Measurements from ENCODE around the gene SMIM9. TPM values are rescaled to one million over a fixed set of nuclear protein-coding genes. Genes with fewer than 3 reads are reported as not detected.

SMIM9 gene
- total RNA-seq, 1 donor from 2014 or later: not detected

GRCh38 chrX:154840856-154841255, 6.4 kb upstream of the SMIM9 start:
- Histone ChIP-seq H3K27ac (no peak overlapping the region), H3K4me1 (no peaks in the 10 kb centered on the region), H3K36me3 (no peaks in the 10 kb centered on the region), H3K27me3 (ENCODE audit: low read depth) (no peaks in the 10 kb centered on the region), H3K4me3 (no peak overlapping the region), H3K9me3 (no peaks in the 10 kb centered on the region)
- ATAC-seq (peak in 1 of 2 donors; percentile 61), DNase-seq (no peak)
- peak; percentile 34 for TF ChIP-seq CTCF (IDR thresholded peaks at IDR 0.05)
- intact Hi-C loops (cut with DNase I): no loop called here

- Histone ChIP-seq H3K27ac (no peak overlapping the region), H3K4me3 (no peak overlapping the region), H3K4me1 (no peaks in the 10 kb centered on the region), H3K36me3 (no peaks in the 10 kb centered on the region), H3K27me3 (ENCODE audit: low read depth) (no peaks in the 10 kb centered on the region), H3K9me3 (no peaks in the 10 kb centered on the region)
- no peak for TF ChIP-seq CTCF (IDR thresholded peaks at IDR 0.05)
- no peak for DNase-seq
- ATAC-seq: no peak
- intact Hi-C loops (cut with DNase I): no loop called here
Observed at GRCh38 chrX:154836163-154836562, 1.7 kb upstream of the SMIM9 start.

- no peak overlapping the region for H3K27ac ChIP-seq
- intact Hi-C loops (cut with DNase I): no loop called here
- H3K4me1 ChIP-seq: no peaks in the 10 kb centered on the region
- H3K36me3 ChIP-seq: no peaks in the 10 kb centered on the region
- DNase-seq (no peak), ATAC-seq (no peak)
- H3K9me3 ChIP-seq: no peaks in the 10 kb centered on the region
- H3K27me3 ChIP-seq (ENCODE audit: low read depth): no peaks in the 10 kb centered on the region
- TF ChIP-seq CTCF (IDR thresholded peaks at IDR 0.05): no peak
- no peak overlapping the region for H3K4me3 ChIP-seq
Observed at GRCh38 chrX:154833746-154834274, 652 bp downstream of the SMIM9 start.

- Histone ChIP-seq H3K27ac (no peak overlapping the region), H3K9me3 (no peaks in the 10 kb centered on the region), H3K4me3 (no peak overlapping the region), H3K27me3 (ENCODE audit: low read depth) (no peaks in the 10 kb centered on the region), H3K36me3 (no peaks in the 10 kb centered on the region), H3K4me1 (no peaks in the 10 kb centered on the region)
- ATAC-seq (no peak), DNase-seq (no peak)
- intact Hi-C loops (cut with DNase I): no loop called here
- TF ChIP-seq CTCF (IDR thresholded peaks at IDR 0.05): no peak
Observed at GRCh38 chrX:154829926-154830442, 4.5 kb downstream of the SMIM9 start.

GRCh38 chrX:154829134-154829533, 5.3 kb downstream of the SMIM9 start:
- no peaks in the 10 kb centered on the region for H3K27me3 ChIP-seq (ENCODE audit: low read depth)
- no peaks in the 10 kb centered on the region for H3K4me1 ChIP-seq
- TF ChIP-seq CTCF (IDR thresholded peaks at IDR 0.05): no peak
- no peak for ATAC-seq
- no peak overlapping the region for H3K4me3 ChIP-seq
- no peaks in the 10 kb centered on the region for H3K36me3 ChIP-seq
- no peak for DNase-seq
- no peaks in the 10 kb centered on the region for H3K9me3 ChIP-seq
- no peak overlapping the region for H3K27ac ChIP-seq
- intact Hi-C loops (cut with DNase I): no loop called here
